HEK293 (cell line): ENCODE results near the gene OSCP1.
A peak's percentile ranks its signal among the peaks of the same experiment; 100 is the strongest.

Experiments
- CTCF ChIA-PET: fragments of 350-600 bp; formaldehyde crosslinking; extraction: SDS; loops from one replicate; lab custom pipeline; 2021; ENCODE audit warnings: antibody characterized with exemption; lab: Yijun Ruan, JAX
- POLR2A ChIA-PET: fragments of 300-600 bp; formaldehyde crosslinking; extraction: SDS; loops from one replicate; lab custom pipeline; 2020; ENCODE audit warnings: antibody characterized with exemption, inconsistent platforms; lab: Yijun Ruan, JAX
- H3K27ac ChIP-seq: fragments of 200-500 bp; sonication (Bioruptor generic); 2 replicates; pipeline ENCODE4 v1.5.1; 2014; ENCODE audit warnings: low read depth, low read length, control low read depth, inconsistent platforms; ENCODE audit errors: extremely low read depth
- H3K36me3 ChIP-seq, 2 experiments: fragments of 200-500 bp in 1 of 2; sonication (Bioruptor generic) in 1 of 2; 1 replicate in 1 of 2; 2 replicates in 1 of 2; pipeline ENCODE4 v1.5.1; 2014 to 2017; ENCODE audit warnings: inconsistent platforms in 2 of 2, low read length in 2 of 2; ENCODE audit not compliant: control insufficient read depth in 2 of 2, insufficient read depth in 1 of 2
- H3K4me1 ChIP-seq: fragments of 200-500 bp; sonication (Bioruptor generic); 2 replicates; pipeline ENCODE4 v1.5.1; 2014; ENCODE audit warnings: mild to moderate bottlenecking, low read length, inconsistent platforms; ENCODE audit not compliant: control insufficient read depth, insufficient read depth
- H3K4me3 ChIP-seq: 2 replicates; pipeline ENCODE4 v1.5.1; 2011; ENCODE audit warnings: low read depth, mild to moderate bottlenecking, control low read depth, low read length, moderate library complexity
- H3K9me3 ChIP-seq: fragments of 200-500 bp; sonication (Bioruptor generic); 2 replicates; pipeline ENCODE4 v1.5.1; 2014; ENCODE audit warnings: low read depth, low read length, inconsistent platforms; ENCODE audit not compliant: control insufficient read depth, insufficient read depth
- ELK4 ChIP-seq: IDR thresholded peaks from 2 replicates; pipeline ENCODE4 v1.6.1; 2011; ENCODE audit warnings: mild to moderate bottlenecking, low read depth, low read length, borderline replicate concordance
- GLIS1 ChIP-seq: fragments of 450-650 bp; formaldehyde crosslinking; IDR thresholded peaks from 2 replicates; pipeline ENCODE4 v1.5.1; 2016; ENCODE audit warnings: missing biosample characterization, missing genetic modification characterization
- REST ChIP-seq: fragments of 450-650 bp; formaldehyde crosslinking; IDR thresholded peaks from 2 replicates; pipeline ENCODE4 v1.5.1; 2016; ENCODE audit warnings: missing biosample characterization, missing genetic modification characterization
- SETDB1 ChIP-seq: IDR thresholded peaks from one replicate; pipeline ENCODE4 v1.6.1; 2017; ENCODE audit warnings: mild to moderate bottlenecking, low read length, moderate library complexity, mixed read lengths; ENCODE audit not compliant: insufficient read length
- SP7 ChIP-seq: fragments of 450-650 bp; formaldehyde crosslinking; IDR thresholded peaks from 2 replicates; pipeline ENCODE4 v1.5.1; 2016; ENCODE audit warnings: missing biosample characterization, missing genetic modification characterization
- ZBTB21 ChIP-seq: fragments of 450-650 bp; formaldehyde crosslinking; IDR thresholded peaks from 2 replicates; pipeline ENCODE4 v1.5.1; 2017; ENCODE audit warnings: missing biosample characterization, missing genetic modification characterization
- ZBTB48 ChIP-seq: fragments of 450-650 bp; formaldehyde crosslinking; IDR thresholded peaks from 2 replicates; pipeline ENCODE4 v1.5.1; 2016; ENCODE audit warnings: missing biosample characterization, missing genetic modification characterization
- ZBTB7A ChIP-seq: fragments of 450-650 bp; formaldehyde crosslinking; IDR thresholded peaks from 2 replicates; pipeline ENCODE4 v1.5.1; 2016; ENCODE audit warnings: low read depth, missing biosample characterization, missing genetic modification characterization
- ZNF18 ChIP-seq: fragments of 450-650 bp; formaldehyde crosslinking; IDR thresholded peaks from 2 replicates; pipeline ENCODE4 v1.5.1; 2016; ENCODE audit warnings: missing biosample characterization, missing genetic modification characterization
- ZNF366 ChIP-seq: fragments of 450-650 bp; formaldehyde crosslinking; conservative IDR thresholded peaks from 2 replicates; pipeline ENCODE4 v1.5.1; 2016; ENCODE audit warnings: missing biosample characterization, missing genetic modification characterization
- ZNF600 ChIP-seq: fragments of 450-650 bp; formaldehyde crosslinking; IDR thresholded peaks from 2 replicates; pipeline ENCODE4 v1.5.1; 2016; ENCODE audit warnings: missing biosample characterization, missing genetic modification characterization
- ZNF76 ChIP-seq: fragments of 450-650 bp; formaldehyde crosslinking; IDR thresholded peaks from 2 replicates; pipeline ENCODE4; 2016; ENCODE audit warnings: low read depth, missing biosample characterization, missing genetic modification characterization, borderline replicate concordance
- ZNF768 ChIP-seq: fragments of 450-650 bp; formaldehyde crosslinking; IDR thresholded peaks from 2 replicates; pipeline ENCODE4 v1.5.1; 2018; ENCODE audit warnings: missing biosample characterization, mild to moderate bottlenecking, missing genetic modification characterization
- TF ChIP-seq, protein P1 (sequence below): fragments of 450-650 bp; formaldehyde crosslinking; IDR thresholded peaks from 2 replicates; pipeline ENCODE4 v1.5.1; 2016; ENCODE audit warnings: missing biosample characterization, missing genetic modification characterization
- TF ChIP-seq, protein P2 (sequence below): fragments of 450-650 bp; formaldehyde crosslinking; IDR thresholded peaks from 2 replicates; pipeline ENCODE4 v1.5.1; 2017; ENCODE audit warnings: missing biosample characterization, missing genetic modification characterization

The OSCP1 gene

DNA sequence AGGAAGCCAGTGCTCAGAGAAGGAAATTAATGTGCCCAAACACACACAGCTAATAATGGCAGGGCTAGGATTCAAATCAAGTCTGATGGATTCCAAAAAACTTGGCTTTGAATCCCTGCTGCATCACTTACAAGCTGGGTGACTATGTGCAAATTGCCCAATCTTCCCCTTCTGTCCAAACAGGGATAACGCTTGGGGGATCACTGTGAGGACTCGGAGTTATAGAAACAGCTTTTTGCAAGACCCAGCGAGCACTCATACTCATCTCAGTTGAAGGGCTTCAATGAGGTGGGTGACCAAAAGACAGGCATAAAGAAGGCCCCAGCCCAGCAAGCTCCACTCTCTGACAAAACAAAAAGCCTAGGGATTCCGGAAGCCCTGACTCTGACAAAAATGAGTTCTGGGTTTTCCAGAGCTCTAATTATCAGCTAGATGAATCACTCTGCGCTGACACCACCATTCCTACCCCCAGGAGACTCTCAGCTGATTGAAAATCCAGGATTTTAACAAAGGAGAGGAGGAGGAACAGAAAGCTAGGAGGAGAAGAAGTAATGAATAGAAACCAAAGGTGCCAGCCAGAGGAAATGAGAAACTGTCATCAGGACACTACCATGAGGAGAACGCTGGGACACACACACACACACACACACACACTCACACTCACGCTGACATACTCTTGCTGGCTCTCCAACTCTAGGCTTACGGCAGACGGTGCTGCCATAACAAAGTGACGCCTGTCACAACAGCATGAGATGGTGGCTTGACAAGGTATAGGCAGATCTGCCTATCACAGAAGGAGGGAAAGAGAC, 62.9 kb downstream of the OSCP1 start:
- ChIA-PET POLR2A (interaction anchor here (0.9 to 5.8 kb wide), 7 partner anchors 10 to 238 kb away, joined by 3 to 103 read pairs (median 7); partner anchors contain the start of genes LSM10, MRPS15, OSCP1 and SH3D21), CTCF (interaction anchor here (0.5 to 2.0 kb wide), 7 partner anchors 8 to 237 kb away, joined by 3 to 19 read pairs (median 4); partner anchors contain the start of gene OSCP1)
- peaks cover 3% of the 10 kb centered on the region for H3K4me1 ChIP-seq
- peak overlapping the region; percentile 78 for H3K27ac ChIP-seq
- peaks cover 6 to 29% of the 10 kb centered on the region in 2 experiments; a peak in 2 of 3 replicates for H3K36me3 ChIP-seq
- TF ChIP-seq ZNF18 (tag by site-specific recombination) = no peak
- peak; percentile 70 for TF ChIP-seq ZNF600 (tag by site-specific recombination)
- TF ChIP-seq ZNF366 (tag by site-specific recombination) = peak; percentile 34; the same call in 1 of the 2 replicates
- peak; percentile 55; the same call in 1 of the 2 replicates for TF ChIP-seq SP7 (tag by site-specific recombination)
- no peak for TF ChIP-seq ZBTB7A (tag by site-specific recombination)
- no peak for TF ChIP-seq SETDB1
- no peak for TF ChIP-seq ZBTB48
- no peak for TF ChIP-seq ELK4
- TF ChIP-seq ZNF76 = 0 out of 2 replicates have a peak, but pooled peaks have one; percentile 26
- TF ChIP-seq, protein P1, sequence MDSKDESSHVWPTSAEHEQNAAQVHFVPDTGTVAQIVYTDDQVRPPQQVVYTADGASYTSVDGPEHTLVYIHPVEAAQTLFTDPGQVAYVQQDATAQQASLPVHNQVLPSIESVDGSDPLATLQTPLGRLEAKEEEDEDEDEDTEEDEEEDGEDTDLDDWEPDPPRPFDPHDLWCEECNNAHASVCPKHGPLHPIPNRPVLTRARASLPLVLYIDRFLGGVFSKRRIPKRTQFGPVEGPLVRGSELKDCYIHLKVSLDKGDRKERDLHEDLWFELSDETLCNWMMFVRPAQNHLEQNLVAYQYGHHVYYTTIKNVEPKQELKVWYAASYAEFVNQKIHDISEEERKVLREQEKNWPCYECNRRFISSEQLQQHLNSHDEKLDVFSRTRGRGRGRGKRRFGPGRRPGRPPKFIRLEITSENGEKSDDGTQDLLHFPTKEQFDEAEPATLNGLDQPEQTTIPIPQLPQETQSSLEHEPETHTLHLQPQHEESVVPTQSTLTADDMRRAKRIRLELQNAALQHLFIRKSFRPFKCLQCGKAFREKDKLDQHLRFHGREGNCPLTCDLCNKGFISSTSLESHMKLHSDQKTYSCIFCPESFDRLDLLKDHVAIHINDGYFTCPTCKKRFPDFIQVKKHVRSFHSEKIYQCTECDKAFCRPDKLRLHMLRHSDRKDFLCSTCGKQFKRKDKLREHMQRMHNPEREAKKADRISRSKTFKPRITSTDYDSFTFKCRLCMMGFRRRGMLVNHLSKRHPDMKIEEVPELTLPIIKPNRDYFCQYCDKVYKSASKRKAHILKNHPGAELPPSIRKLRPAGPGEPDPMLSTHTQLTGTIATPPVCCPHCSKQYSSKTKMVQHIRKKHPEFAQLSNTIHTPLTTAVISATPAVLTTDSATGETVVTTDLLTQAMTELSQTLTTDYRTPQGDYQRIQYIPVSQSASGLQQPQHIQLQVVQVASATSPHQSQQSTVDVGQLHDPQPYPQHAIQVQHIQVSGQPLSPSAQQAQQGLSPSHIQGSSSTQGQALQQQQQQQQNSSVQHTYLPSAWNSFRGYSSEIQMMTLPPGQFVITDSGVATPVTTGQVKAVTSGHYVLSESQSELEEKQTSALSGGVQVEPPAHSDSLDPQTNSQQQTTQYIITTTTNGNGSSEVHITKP = 0 out of 2 replicates have a peak, but pooled peaks have one; percentile 31
- TF ChIP-seq GLIS1 (tag by site-specific recombination) = peak; percentile 54
- TF ChIP-seq REST (tag by site-specific recombination) = no peak; the same call in 1 of the 2 replicates
- TF ChIP-seq, protein P2, sequence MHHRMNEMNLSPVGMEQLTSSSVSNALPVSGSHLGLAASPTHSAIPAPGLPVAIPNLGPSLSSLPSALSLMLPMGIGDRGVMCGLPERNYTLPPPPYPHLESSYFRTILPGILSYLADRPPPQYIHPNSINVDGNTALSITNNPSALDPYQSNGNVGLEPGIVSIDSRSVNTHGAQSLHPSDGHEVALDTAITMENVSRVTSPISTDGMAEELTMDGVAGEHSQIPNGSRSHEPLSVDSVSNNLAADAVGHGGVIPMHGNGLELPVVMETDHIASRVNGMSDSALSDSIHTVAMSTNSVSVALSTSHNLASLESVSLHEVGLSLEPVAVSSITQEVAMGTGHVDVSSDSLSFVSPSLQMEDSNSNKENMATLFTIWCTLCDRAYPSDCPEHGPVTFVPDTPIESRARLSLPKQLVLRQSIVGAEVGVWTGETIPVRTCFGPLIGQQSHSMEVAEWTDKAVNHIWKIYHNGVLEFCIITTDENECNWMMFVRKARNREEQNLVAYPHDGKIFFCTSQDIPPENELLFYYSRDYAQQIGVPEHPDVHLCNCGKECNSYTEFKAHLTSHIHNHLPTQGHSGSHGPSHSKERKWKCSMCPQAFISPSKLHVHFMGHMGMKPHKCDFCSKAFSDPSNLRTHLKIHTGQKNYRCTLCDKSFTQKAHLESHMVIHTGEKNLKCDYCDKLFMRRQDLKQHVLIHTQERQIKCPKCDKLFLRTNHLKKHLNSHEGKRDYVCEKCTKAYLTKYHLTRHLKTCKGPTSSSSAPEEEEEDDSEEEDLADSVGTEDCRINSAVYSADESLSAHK (tag by site-specific recombination) = peak; percentile 93
- TF ChIP-seq ZNF768 = 0 out of 2 replicates have a peak, but pooled peaks have one; percentile 77
- TF ChIP-seq ZBTB21 (tag by site-specific recombination) = 0 out of 2 replicates have a peak, but pooled peaks have one; percentile 16
- H3K4me3 ChIP-seq = no peak overlapping the region
- no peaks in the 10 kb centered on the region for H3K9me3 ChIP-seq
